GM19324 (cell line): ENCODE measurements around the gene DQX1.
"Not testable (repeated sequence)": the region's sequence is repeated elsewhere in the genome, so short reads cannot be mapped to it uniquely, and the experiment has no call there.

ENCODE experiments used
- ATAC-seq: cut with Tn5 transposase; IDR thresholded peaks from one replicate; pipeline ENCODE4 v1.9.1; 2021; ENCODE audit warnings: mild to moderate bottlenecking, moderate library complexity; ENCODE audit not compliant: unreplicated experiment, low FRiP score

The DQX1 gene, protein sequence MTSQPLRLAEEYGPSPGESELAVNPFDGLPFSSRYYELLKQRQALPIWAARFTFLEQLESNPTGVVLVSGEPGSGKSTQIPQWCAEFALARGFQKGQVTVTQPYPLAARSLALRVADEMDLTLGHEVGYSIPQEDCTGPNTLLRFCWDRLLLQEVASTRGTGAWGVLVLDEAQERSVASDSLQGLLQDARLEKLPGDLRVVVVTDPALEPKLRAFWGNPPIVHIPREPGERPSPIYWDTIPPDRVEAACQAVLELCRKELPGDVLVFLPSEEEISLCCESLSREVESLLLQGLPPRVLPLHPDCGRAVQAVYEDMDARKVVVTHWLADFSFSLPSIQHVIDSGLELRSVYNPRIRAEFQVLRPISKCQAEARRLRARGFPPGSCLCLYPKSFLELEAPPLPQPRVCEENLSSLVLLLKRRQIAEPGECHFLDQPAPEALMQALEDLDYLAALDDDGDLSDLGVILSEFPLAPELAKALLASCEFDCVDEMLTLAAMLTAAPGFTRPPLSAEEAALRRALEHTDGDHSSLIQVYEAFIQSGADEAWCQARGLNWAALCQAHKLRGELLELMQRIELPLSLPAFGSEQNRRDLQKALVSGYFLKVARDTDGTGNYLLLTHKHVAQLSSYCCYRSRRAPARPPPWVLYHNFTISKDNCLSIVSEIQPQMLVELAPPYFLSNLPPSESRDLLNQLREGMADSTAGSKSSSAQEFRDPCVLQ

DNA sequence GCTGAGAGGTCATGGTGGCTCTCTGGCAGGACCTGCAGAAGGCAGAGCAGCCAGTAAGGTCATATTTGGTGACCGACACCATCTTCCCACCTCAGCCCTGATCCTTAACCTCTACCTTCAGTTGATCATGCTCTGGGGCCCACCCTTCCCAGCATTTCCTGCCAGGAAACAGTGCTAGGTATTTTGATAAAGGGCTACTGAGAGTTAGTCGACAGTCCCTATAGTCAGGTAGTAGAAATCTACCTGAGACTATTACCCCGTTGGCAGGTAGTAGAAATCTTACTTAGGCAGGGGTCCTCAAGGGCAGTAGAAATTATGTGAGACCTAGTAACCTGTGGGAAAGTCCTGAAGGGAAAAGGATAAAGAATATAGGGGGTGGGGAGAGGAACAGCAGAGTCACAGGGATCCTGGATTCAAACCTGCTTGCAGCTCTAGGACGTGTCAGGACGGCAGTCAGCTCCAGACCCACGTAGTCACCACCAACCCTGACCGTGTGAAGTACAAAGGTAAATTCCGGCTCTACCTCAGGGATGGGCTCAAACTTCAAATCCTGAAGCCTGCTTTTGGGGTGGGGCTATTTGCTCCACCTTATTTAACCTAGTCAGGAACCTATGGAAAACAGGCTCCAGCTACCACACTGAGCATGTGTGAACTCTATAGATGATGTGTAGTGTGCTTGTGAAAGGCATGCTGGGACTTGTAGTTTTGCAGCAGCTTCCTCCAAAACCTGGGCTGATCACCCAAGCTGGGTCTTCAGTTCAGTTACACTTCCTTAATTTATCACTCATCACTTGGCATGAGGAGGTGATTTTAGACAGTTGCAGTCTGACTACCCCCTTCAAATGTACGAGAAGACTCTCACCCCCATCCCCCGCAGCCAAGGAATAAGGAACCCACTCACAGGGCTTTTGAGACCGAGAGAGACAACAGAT, at the start of gene DQX1:
DQX1 (minus strand) TSS at position 515 of the 932 bp plus-strand sequence; CDS start at position 13, 502 bp downstream.
- ATAC-seq = no peak

DNA sequence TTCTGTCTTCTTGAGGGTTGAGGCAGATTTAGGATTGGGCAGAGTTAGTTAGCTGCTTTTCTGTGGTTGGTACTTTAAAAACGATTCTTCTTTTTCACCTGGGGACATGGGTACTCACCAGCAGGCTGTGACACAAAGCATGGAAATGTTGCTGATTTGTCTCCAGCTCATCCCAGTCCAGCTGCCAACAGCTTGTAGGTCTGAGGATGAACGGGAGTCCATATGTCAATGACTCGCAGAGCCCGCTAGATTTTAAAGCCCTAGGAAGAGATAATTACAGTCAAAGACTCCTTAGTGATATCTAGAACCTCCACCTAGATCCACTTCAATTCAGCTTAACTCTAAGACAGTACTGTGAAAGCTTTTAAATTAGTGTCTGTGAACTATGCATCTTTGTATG, 49.3 kb upstream of the DQX1 start:
- ATAC-seq = no peak

DNA sequence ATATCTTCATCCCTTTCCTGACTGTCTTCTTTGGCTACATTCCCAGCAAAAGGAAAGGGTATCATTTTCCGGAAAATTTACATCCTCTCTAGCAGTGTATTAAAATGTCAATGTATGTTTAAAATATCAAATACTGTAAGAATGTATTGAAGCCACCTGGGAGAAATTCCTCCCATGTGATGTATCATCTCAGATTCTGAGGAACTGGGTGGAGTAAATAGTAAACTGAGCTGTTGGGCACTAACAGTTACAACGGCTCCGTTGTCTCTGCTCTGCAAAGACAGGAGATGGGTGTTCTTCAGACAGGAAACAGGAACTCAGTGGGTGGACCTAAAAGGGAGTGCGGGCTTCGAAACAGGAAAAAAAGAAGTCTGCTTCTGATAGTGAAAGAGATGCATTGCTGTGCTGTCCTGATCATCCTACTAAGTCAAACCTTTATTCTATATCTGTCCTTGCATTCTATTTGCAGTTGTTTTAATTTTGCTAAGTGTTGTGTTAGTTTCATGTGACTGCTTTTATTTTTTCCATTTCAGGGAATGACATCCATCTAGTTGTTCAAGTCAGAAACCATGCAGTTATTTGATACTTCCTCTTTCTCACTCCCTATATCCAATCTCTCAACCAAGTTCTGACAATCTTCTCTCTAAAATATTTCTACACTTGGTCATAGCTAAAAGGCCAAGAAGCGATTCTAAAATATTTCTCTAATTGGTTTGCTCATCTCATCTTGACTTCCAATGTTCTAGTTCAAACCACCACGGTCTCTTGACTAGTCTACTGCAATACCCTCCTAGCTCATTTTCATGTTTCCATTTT, 47.9 kb upstream of the DQX1 start:
- ATAC-seq = peak; percentile 46

DNA sequence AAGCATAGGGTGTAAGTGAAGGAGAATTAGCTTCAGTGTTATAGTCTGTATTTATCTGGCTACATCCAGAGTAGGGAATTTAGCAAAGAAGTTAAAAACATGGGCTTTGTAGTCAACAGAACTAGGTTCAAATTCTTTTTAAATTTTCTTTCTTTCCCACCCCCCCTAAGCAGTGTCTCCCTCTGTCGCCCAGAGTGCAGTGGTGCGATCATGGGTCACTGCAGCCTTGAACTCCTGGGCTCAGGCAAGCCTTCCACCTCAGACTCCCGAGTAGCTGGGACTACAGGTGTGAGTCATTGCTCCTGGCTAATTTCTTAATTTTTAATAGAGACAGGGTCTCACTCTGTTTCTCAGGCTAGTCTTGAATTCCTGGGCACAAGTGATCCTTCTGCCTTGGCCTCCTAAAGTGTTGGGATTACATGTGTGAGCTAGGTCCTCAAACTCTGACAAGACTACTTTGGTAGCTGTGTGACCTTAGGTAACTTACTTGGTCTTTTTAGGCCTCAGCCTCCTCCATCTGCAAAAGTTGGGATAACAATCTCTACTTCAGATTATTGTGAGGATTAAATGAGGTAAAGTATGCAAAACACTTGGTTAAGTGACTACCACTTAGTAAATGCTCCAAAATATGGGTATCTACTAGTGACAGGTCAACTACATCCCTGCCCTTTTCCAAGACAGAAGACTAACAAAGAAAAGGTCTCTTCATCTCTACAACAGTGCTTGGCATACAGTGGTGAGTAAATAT, 46.3 kb upstream of the DQX1 start:
- ATAC-seq = no peak

DNA sequence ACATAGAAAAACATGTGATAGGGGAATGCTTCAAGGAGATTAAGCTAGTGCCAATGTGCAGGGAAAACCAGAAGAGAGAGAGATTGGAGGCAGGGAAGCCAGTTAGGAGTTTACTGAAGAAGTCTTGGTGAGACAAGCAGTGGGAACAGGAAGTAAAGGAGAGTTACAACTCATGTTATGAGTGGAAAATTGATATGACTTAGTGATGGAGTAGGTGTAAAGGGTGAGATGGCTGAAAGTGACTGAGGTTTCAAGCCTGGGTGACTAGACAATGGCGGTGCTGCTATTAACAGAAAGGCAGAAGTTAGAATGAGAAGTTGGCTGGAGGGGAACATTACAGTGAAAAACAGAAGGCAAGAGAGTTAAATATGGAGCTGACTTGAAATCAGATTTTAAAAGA, 45.0 kb upstream of the DQX1 start:
- ATAC-seq = peak; percentile 50

DNA sequence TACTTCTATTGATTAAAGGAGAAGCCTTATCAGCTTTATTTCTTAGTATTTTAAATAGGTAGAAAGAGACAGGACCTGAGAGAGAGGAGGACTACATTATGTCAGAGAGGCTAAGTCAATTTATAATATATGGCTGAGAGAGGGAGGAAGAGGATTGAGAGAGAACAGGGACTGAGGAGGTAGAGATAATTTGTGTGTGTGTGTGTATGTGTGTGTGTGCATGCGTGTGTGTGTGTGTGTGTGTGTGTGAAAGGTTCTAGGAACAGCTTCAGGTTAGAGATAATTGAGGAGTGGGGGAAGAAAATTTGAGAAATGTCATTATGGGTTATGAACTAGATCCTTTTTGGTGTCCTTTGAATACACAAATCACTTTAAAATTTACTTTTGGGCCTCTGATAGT, 43.7 kb upstream of the DQX1 start:
- no peak for ATAC-seq

DNA sequence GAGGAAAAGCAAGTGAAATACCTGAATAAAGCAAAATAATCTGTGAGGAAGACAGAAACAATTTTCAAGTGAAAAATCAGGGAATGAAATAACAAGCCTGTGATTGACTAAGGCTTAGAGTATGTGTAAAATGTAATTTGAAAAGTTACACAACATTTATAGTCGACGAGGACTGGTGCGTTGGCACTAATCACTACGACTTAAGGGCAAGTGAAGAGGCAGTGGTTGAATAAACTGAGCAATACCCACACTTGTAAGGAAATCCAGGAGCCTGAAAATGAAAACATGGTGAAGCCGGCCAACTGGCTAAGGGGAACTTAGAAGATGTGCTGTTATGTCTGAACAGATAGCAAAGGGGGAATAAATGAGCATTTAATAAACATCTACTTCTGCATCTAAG, 41.9 kb upstream of the DQX1 start:
- no peak for ATAC-seq

DNA sequence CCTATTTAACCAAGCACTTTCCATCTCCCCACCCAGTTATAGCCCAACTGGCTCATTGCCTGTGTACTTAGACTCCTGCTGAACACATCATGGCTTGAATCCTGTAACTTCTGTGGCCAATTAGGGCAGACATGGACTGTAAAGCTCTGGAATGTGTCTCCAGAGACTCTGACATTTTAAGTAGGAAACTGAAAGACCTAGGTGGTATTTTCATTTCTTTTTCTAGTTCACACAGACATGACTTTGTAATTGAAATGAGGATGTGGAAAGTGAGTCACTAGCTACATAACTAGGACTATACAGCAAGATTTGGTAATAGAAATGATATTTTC, 40.7 kb upstream of the DQX1 start:
- no peak for ATAC-seq

DNA sequence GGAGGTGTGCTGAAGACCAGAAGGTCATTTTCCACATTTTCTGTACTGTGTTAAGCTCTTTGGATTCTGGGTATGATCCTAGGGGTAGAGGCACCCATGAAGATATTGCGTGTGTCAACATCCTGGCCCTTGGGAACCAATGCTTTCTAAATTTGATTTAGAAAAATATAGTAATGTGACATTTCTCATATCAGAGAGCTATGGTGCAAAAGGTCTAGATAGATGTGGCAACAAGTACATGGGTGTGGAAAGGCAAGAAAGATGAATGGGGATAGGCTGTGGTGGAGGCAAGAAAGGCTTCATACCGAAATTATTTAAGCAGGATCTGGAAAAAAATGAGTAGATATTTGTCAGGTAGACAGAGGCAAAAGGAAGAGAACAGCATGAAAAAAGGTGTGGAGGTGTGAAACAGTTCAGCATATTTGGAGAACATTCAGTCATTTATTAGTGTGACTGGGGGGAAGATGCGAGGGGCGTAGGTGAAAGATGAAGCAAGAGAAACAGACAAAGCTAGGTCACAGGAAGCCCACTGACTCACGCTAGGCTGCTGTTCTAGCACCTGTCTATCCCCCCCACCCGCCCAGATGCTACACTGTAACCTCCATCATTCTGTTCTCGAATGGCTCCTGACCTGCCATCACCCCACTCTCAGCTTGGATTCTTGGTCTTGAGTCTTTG, 40.2 kb upstream of the DQX1 start:
- ATAC-seq = no peak

DNA sequence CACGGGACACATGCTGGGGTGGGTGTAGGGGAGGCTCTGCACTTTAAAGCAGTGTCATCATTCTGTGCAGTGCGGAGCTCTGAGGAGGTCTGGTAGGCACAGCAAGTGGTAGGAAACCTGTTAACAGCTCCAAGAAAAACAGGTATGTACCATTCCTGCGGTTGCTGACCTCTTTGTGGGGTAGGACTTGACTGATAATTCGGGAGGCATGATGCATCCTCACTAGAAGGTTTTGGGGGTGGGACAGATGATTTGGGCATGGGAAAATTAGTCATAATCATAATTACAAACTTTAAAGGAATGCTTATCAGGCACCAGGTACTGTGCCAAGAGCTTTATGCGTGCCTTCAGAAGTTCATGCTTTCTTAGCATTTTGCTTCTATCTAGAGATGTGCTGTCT, 38.2 kb upstream of the DQX1 start:
- ATAC-seq = no peak

DNA sequence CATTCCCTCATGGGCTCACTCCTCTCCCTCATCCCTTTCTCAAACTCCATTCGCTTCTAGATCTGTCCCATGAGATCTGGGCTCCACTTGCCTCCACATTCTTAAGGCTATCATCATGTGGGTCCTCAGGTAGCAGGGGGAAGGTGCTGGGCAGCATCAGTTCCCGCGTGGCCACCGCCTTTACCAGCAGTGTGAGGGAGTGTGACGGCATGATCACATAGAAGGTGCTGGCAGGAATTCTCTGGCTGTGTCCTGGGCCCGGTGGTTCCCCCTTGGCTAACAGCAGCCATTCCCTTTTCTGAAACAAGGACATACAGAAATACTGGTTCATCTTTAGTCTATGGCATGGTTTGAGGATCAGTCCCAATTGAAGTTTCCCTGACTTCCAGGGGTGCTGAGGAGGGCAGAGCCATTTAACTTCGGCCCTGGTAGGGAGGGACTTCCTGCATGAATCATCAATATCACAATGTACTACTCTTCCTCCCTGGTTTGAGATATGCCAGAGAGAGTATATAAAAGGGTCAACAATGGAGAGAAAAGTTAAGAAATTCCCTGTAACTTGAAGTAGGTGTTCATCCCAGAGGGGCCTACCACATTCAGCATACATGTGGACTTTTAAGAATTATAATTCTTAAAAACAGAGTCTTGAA, 36.2 kb upstream of the DQX1 start:
- ATAC-seq = no peak

DNA sequence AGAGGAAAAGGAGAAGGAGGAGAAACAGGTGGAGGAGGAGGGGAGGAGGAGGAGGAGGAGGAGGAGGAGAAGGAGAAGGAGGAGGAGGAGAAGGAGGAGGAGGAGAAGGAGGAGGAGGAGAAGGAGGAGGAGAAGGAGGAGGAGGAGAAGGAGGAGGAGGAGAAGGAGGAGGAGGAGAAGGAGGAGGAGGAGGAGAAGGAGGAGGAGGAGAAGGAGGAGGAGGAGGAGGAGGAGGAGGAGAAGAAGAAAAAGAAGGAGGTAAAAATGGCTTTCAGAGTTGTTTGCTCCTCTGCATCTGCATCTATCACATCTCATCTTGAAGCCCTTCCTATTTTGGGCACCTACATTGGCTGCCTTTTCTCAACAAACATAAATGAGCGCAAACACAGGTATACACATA, 35.0 kb upstream of the DQX1 start:
- not testable (repeated sequence) for ATAC-seq

DNA sequence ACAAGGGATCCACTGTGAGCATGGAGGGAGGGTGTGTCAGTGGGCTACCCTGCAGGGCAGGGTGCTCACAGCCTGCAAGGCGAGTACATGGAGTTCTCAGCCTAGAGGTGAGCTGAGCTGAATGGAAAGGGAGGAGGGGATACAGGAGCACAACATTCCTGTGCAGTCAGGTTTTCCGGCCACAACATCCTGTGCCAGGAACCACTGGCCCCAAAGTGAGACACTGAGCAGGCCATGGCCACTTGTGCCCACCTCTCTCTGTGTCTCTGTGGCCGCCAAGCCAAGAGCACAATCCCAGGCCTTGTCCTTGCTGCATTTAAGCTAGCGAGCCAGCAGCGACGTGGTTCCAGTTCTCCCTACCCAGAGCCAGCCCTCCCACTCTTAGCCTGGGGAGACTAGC, 34.6 kb upstream of the DQX1 start:
- no peak for ATAC-seq

DNA sequence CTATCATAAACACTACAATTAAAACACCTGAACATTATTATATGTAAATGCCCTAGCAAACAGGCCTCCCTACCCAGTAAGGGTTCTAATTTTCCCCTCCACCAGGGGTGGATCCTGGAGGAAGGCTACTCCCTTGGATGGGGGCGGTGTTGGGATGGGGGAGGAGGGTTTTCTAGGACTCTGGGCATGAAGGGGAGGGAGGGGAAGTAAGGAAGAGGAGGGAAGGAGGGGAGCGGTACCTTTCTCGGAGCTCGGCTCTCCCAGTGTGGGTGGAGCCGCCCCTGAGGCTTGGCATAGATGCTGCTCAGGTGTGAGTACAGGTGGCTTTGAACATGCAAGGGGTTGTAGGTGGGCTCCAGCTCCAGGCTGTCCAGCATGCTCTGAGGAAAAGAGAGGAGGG, 33.9 kb upstream of the DQX1 start:
- ATAC-seq = no peak

DNA sequence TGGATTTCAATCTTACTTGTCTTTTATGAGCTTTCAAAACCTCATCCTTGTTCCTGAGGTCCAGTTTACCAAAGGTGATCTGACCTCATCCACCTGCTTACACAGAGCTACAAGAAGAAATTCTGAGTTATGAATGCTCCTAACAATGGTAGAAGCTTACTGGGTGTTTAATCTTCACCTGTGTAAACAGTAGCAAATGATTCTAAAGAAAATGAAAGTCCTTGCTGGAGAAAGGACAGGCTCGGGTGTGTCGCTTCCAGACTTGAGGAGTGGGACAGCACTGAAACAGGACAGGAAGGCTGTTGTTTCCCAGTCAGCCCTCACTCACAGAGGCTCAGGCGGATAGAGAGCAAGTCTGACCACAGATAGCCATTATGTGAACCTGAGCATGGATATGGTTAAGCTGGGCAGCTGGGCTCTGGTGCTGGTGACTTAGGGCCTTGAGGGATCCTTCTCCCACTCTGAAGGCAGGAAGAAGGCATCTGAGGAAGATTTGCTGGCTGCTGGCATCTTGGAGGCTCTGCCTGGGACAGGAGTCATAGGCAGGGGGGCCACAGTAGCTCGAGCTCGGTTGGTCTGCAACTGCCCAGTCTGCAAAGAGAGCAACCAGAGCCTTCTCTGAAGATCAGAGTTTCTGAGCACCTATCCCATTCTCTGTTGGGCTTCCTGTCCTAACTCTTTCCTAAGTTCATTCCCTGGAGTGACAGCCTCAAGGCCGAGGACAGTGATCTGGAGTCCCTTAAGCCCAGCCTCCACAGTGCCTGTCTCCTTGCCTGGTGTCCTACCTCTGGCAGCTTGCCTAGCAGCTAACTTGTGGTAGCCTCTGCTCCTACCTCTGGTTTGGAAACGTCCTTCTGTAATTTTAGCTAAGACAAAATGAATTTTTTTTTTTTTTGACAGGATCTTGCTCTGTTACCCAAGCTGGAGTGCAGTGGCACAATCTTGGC, 32.5 kb upstream of the DQX1 start:
- no peak for ATAC-seq

DNA sequence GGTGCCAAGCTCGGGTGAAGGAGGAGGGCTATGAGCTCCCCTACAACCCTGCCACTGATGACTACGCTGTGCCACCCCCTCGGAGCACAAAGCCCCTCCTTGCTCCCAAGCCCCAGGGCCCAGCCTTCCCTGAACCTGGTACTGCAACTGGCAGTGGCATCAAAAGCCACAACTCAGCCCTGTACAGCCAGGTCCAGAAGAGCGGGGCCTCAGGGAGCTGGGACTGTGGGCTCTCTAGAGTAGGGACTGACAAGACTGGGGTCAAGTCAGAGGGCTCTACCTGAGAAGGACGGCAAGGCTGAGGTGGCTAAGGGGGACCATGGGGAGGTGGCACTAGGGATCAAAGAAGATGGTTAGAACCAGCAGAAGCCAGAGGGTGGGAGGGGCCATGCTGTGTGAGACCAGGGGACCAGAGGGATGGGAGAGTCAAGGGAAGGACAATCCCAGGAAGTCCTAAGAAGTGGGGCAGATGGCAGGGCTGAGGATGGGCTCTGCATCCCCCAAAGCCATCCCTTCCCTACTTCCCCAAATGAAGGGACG, 30.9 kb upstream of the DQX1 start:
- no peak for ATAC-seq

DNA sequence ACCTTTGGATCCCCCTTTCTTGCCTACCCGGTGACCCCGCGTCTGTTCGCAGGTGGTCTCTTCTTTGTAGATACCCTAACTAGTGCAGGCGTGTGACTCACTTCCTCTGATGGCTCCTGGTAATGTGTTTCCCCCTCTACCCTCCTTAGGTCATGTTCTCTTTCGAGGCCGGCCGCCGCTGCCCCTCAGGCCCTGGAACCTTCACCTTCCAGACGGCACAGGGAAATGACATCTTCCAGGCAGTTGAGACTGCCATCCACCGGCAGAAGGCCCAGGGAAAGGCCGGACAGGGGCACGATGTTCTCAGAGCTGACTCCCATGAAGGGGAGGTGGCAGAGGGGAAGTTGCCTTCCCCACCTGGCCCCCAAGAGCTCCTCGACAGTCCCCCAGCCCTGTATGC, 30.1 kb upstream of the DQX1 start:
- no peak for ATAC-seq
